Neural crest cell (in vitro differentiated cells): Measurements from ENCODE around the gene PRRX2. TPM values are rescaled to one million over a fixed set of nuclear protein-coding genes. Genes with fewer than 3 reads are reported as not detected.
A peak's percentile ranks its signal among the peaks of the same experiment; 100 is the strongest.
"Not testable (repeated sequence)": the region's sequence is repeated elsewhere in the genome, so short reads cannot be mapped to it uniquely, and the experiment has no call there.

Experiments used
- DNase-seq: peaks from one replicate; pipeline ENCODE4 v3.0.0; 2021; ENCODE audit warnings: low read depth, mixed read lengths, low spot score
- H3K27ac Mint-ChIP-seq: one replicate; pipeline ENCODE4 v1.8.0; 2021; ENCODE audit warnings: mild to moderate bottlenecking, mixed read lengths; ENCODE audit not compliant: unreplicated experiment
- H3K27me3 Mint-ChIP-seq: 2 replicates; pipeline ENCODE4 v1.8.0; 2021; ENCODE audit warnings: low read depth, mild to moderate bottlenecking, mixed read lengths
- H3K36me3 Mint-ChIP-seq: 2 replicates; pipeline ENCODE4 v1.8.0; 2021; ENCODE audit warnings: low read depth, mild to moderate bottlenecking, mixed read lengths
- H3K4me1 Mint-ChIP-seq: 2 replicates; pipeline ENCODE4 v1.8.0; 2021; ENCODE audit warnings: mixed read lengths
- H3K4me3 Mint-ChIP-seq: one replicate; pipeline ENCODE4 v1.8.0; 2021; ENCODE audit warnings: mild to moderate bottlenecking, mixed read lengths
- H3K9me3 Mint-ChIP-seq: 2 replicates; pipeline ENCODE4 v1.8.0; 2021; ENCODE audit warnings: mixed read lengths
- total RNA-seq: library from RNA; stranded (reverse); gene quantifications from 2 replicates; pipeline ENCODE4 v1.2.1, GENCODE V29; 2021
- TF ChIP-seq, protein P1 (sequence below): fragments of 200-600 bp; sonication (generic); conservative IDR thresholded peaks from 2 replicates; pipeline ENCODE4 v1.5.0; 2021; ENCODE audit warnings: antibody characterized with exemption, mild to moderate bottlenecking

Gene PRRX2
- total RNA-seq, 1 donor from 2014 or later: 0.65 TPM

GRCh38 chr9:129633207-129633606 lies 32.2 kb upstream of the PRRX2 start:
- Mint-ChIP-seq H3K9me3 (no peaks in the 10 kb centered on the region), H3K4me3 (peak overlapping the region; percentile 41), H3K27me3 (no peaks in the 10 kb centered on the region), H3K27ac (no peak overlapping the region), H3K36me3 (no peaks in the 10 kb centered on the region), H3K4me1 (peaks cover 22% of the 10 kb centered on the region)
- no peak for DNase-seq
- TF ChIP-seq, protein P1, sequence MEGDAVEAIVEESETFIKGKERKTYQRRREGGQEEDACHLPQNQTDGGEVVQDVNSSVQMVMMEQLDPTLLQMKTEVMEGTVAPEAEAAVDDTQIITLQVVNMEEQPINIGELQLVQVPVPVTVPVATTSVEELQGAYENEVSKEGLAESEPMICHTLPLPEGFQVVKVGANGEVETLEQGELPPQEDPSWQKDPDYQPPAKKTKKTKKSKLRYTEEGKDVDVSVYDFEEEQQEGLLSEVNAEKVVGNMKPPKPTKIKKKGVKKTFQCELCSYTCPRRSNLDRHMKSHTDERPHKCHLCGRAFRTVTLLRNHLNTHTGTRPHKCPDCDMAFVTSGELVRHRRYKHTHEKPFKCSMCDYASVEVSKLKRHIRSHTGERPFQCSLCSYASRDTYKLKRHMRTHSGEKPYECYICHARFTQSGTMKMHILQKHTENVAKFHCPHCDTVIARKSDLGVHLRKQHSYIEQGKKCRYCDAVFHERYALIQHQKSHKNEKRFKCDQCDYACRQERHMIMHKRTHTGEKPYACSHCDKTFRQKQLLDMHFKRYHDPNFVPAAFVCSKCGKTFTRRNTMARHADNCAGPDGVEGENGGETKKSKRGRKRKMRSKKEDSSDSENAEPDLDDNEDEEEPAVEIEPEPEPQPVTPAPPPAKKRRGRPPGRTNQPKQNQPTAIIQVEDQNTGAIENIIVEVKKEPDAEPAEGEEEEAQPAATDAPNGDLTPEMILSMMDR: no peak

- H3K27ac Mint-ChIP-seq: no peak overlapping the region
- H3K9me3 Mint-ChIP-seq: no peaks in the 10 kb centered on the region
- H3K27me3 Mint-ChIP-seq: peaks cover 3% of the 10 kb centered on the region
- peaks cover 17% of the 10 kb centered on the region for H3K4me1 Mint-ChIP-seq
- TF ChIP-seq, protein P1: no peak
- no peak for DNase-seq
- H3K36me3 Mint-ChIP-seq: peaks cover 2% of the 10 kb centered on the region
- H3K4me3 Mint-ChIP-seq: peak overlapping the region; percentile 19
Observed at GRCh38 chr9:129633848-129634247, 31.6 kb upstream of the PRRX2 start.

GRCh38 chr9:129635099-129636065 lies 30.1 kb upstream of the PRRX2 start:
- H3K36me3 Mint-ChIP-seq: peaks cover 2% of the 10 kb centered on the region
- DNase-seq: no peak
- no peak overlapping the region for H3K27ac Mint-ChIP-seq
- H3K9me3 Mint-ChIP-seq: no peaks in the 10 kb centered on the region
- H3K4me1 Mint-ChIP-seq: peaks cover 11% of the 10 kb centered on the region
- TF ChIP-seq, protein P1: no peak
- H3K27me3 Mint-ChIP-seq: peaks cover 3% of the 10 kb centered on the region
- H3K4me3 Mint-ChIP-seq: no peak overlapping the region

- H3K36me3 Mint-ChIP-seq, H3K4me3 Mint-ChIP-seq, H3K9me3 Mint-ChIP-seq, H3K27ac Mint-ChIP-seq, H3K27me3 Mint-ChIP-seq, DNase-seq: not testable (repeated sequence)
- H3K4me1 Mint-ChIP-seq: peaks cover 11% of the 10 kb centered on the region
Observed at GRCh38 chr9:129636343-129636742, 29.1 kb upstream of the PRRX2 start.

DNA sequence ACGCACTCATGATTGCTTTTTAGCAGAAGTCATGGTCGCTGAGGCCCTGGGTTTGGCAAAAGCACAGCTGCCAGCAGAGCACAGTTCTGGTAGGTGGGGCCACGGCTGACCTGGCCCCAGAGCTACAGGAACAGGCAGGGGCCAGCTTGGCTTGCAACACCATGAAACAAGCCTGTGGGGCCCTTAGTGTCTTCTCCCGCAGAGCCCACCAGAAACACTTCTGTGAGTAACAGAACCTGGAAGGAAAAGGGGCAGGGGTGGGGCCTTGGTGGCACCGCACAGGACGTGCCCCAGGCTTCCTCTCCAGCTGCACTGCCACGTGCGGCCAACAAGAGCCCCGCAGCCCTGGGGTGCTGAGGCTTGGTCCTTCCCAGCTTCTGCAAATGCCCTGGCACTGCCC lies 28.3 kb upstream of the PRRX2 start:
- TF ChIP-seq, protein P1: no peak
- Mint-ChIP-seq H3K27me3 (peaks cover 3% of the 10 kb centered on the region), H3K36me3 (peaks cover 2% of the 10 kb centered on the region)

More for the DNA sequence above, 28.3 kb upstream of the PRRX2 start:
- Mint-ChIP-seq H3K4me1 (peaks cover 11% of the 10 kb centered on the region), H3K4me3 (peak overlapping the region; percentile 27), H3K27ac (no peak overlapping the region), H3K9me3 (no peaks in the 10 kb centered on the region)
- DNase-seq: no peak
